T-helper 1 cell (primary cell): ENCODE data around the gene PRKAG1.

Source experiments
- DNase-seq, 5 donors: peaks; one replicate each; pipeline ENCODE4 v3.0.0-alpha.2; 2012 to 2020

The PRKAG1 gene

GRCh38 chr12:49049566-49050224 lies 31.1 kb upstream of the PRKAG1 start:
- no peak for DNase-seq

GRCh38 chr12:49048953-49049352 lies 30.4 kb upstream of the PRKAG1 start:
- no peak for DNase-seq

- DNase-seq = no peak
Measured at GRCh38 chr12:49046129-49046895, 27.7 kb upstream of the PRKAG1 start.

- DNase-seq = no peak
Measured at GRCh38 chr12:49044660-49045059, 26.1 kb upstream of the PRKAG1 start.

- DNase-seq = peak; percentile 59 to 82 (median 71)
Measured at GRCh38 chr12:49043856-49044258, 25.3 kb upstream of the PRKAG1 start.

DNA sequence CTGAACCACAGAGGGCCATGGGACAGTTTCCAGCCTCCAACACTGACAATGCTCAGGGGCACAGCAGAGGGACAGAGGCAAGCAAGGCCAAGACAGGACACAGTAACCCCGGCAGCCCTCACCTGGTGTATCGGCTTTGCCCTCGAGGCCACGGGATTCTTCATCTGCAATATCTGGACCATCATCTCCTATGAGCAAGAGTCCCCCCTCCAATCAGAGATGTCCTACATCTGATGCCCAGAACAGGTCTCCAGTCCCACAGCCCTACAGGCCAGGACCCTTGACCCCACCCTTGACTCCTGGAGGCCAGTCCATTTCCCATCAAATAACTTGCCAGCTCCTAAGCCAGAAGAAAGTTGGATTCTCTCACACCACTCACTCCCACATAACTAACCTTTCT lies 24.7 kb upstream of the PRKAG1 start:
- DNase-seq = no peak

- DNase-seq = no peak
Measured at GRCh38 chr12:49041881-49042484, 23.4 kb upstream of the PRKAG1 start.

DNA sequence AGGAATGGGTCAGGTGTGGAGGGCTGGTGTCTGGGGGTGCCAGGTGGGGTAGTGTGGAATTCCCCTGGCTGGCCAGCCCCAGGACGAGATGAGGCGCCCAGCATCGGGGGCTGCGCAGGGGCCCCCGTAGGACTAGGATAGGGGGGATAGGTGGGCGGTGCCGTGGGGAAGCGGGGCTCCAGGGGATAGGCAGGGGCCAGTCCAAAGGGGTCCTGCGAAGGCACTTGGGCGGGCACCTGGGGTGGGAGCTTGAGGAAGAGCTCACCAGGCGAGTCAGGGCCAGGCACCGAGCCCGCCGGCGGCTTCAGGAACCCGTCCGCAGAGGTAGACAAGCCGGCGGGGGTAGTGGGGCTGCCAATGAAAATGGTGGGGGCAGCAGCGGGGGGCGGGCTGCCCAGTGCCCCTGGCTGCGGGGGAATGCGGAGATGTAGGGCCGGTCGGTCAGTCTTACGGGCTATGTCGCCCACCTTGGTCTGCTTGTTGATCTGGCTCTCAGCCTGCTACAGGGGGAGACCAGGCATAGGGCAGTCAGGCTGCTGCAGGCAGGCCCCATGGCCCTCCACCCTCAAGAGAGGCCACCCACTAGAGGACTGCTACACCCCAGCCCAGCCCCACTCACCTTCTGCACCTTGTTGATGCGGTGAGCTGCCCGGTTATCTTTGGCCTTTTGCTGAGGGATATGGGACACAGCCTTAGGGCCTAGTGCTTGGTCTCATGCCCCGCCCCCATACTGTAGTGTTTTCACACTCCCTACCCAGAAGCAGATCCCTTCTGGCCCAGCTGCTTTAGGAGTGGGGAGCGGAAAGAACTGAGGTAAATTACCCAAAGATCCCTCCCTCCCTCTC lies 22.7 kb upstream of the PRKAG1 start:
- no peak for DNase-seq

GRCh38 chr12:49040364-49040855 lies 21.8 kb upstream of the PRKAG1 start:
- no peak for DNase-seq

- DNase-seq = no peak
Measured at GRCh38 chr12:49039421-49040363, 21.1 kb upstream of the PRKAG1 start.

DNA sequence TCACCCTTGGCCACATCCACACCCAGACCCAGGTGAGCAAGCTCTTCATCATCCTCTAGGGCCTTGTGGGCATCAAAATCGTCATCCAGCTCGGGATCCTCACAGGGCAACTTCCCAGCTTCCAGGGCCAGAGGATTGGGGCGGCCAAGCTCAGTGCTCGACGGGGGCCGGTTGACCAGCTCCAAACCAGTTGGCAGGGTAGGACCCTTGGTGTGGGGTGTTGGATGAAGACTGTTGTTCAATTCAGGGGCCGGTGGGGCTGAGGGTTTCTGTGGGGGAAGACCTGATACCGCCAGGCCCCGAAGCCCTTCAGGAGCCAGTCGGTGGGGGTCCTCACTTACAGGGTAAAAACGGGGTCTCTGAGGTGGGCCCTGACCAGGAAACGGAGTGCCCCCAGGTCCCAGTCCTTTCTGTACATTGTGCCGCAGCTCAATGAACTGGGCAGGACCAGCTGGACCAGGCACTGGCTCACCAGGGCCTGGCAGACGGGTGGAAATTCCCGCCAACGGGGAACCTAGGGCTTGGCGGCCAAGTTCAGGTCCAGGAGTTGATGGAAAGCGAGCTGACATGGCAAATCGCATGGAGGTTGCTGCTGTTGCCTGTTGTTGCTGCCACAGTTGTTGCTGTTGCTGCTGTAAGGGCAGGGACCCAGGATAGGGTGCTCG lies 19.8 kb upstream of the PRKAG1 start:
- DNase-seq = no peak

DNA sequence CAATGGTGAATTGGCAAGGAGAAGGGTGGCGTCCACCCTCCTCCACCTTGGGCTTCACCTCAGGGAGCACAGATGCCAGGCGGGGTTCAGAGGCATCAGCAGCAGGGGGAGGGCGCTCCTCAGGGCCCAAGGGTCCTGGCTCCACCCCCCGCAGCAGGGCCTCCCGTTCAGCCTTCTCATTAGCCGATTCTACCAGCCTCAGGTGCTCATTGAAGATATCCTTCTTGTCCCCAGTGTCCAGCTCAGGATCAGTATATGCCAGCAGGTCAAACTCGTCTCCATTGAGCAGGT lies 19.3 kb upstream of the PRKAG1 start:
- DNase-seq = no peak

DNA sequence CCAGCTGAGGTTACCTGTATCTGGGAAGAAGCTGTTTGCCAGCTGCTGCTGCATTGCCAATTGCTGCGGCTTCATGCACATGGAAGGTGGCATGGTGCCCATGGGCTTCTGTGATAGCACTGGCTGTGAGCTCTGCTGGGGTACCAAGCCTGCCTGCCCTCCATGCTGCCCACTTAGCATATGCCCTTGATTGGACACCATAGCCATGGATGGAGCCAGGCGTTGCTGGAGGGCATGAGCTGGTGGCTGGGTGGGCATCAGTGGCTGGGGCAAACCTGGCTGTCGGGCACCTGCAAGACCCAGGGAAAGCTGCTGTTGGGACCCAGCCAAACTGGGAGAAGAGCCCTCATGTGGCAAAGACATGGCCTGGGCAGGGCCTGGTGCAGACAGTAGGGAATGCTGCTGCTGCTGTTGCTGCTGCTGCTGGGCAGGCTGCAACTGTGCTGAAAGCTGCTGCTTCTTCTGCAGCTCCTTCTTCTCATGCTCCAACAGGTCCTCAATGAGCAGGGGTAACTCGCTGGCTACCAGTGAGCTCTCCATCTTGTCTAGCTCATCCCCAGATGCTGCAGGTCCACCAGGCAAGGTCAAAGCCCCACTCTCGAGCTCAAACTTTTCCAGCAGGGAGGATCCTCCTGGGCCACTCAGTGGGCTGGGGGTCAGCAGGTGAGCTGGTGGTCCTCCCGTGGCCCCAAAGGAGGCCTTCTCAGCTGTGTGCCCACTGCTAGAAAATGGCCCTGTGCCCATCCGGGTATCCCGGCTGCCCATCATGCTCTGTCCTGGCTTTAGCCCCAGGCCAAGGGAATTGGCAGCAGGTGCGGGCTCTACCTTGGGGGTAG lies 18.8 kb upstream of the PRKAG1 start:
- no peak for DNase-seq

GRCh38 chr12:49036029-49036428 lies 17.5 kb upstream of the PRKAG1 start:
- no peak for DNase-seq

DNA sequence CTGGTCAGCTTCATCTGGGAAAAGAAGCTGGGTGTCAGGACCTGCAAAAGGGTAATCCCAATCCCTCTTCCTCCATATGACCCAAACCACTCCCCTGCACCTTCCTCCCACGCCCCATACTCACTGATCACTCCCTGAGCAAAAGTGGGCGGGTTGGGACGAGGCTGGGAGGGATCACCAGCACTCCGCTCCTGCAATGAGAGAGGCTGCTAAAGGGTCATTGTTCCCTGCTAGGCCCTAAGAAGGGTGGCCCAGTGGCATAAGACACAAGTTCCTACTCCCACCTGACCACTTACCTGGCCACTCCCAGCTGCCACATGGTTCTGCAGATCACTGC lies 15.7 kb upstream of the PRKAG1 start:
- DNase-seq = no peak

GRCh38 chr12:49033611-49034285 lies 15.2 kb upstream of the PRKAG1 start:
- DNase-seq = no peak

GRCh38 chr12:49032679-49033447 lies 14.3 kb upstream of the PRKAG1 start:
- no peak for DNase-seq

DNA sequence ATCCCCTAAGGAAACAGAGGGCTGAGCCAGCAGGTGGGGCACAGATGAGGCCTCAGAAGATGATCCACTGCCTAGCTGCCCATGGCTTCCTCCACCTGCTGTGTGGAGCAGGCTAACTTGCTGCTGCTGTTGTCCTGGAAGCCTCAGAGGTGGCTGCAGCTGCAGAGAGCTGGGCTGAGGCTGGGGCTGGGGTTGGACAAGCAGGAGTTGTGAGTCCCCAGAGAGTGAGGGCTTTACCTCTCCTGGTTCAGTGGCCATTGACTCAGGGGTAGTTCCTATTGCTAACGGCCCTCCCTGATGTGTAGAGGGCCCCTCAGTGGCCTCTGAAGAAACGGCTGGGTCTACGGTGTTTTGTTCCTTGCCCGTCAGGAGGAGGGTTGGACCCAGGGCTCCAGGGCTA lies 13.7 kb upstream of the PRKAG1 start:
- no peak for DNase-seq

DNA sequence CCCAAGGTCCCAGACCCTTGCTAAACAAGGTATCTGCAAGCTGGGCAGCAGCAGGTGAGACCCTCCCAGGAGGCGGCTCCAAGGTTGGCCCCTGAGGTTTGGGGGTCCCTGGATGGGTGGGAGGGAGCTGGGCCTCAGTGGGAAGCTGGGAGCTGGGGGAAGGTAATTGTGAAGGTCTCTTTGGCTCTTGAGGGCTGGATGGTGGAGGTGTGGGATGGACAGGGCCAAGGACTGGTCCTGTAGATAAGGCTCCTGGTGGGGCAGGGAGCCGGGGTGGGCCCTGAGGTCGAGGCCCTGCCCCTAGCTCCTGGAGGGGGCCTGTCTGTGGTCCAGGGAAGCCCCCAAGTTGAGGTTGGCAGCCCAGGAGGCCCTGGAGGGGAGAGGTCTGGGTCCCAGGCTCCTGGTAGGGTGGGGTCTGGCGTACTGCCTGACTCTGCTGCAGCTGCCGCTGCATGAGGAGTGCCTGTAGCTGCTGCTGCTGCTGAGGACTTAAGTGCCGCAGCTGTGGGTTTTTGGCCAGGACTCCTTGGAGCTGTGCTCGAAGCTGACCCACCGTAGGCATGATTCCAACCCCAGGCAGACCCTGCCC lies 13.1 kb upstream of the PRKAG1 start:
- no peak for DNase-seq
